GM19372 (cell line): ENCODE measurements around the gene BTBD6.

Source experiments
- ATAC-seq: cut with Tn5 transposase; IDR thresholded peaks from one replicate; pipeline ENCODE4 v1.9.1; 2021; ENCODE audit warnings: mild to moderate bottlenecking, low read depth, moderate library complexity; ENCODE audit not compliant: unreplicated experiment

Gene BTBD6

GRCh38 chr14:105210266-105211025 is 37.9 kb upstream of the BTBD6 start:
- ATAC-seq, result no peak

- no peak for ATAC-seq
These were observed 37.1 kb upstream of the BTBD6 start for GRCh38 chr14:105211086-105211757.

GRCh38 chr14:105211758-105212089 is 36.6 kb upstream of the BTBD6 start:
- ATAC-seq, result no peak

- no peak for ATAC-seq
These were observed 35.6 kb upstream of the BTBD6 start for GRCh38 chr14:105212541-105213300.

- ATAC-seq, result no peak
These were observed 35.0 kb upstream of the BTBD6 start for GRCh38 chr14:105213361-105213760.

GRCh38 chr14:105214324-105214915 is 33.9 kb upstream of the BTBD6 start:
- no peak for ATAC-seq

GRCh38 chr14:105215602-105216001 is 32.7 kb upstream of the BTBD6 start:
- no peak for ATAC-seq

- no peak for ATAC-seq
These were observed 31.7 kb upstream of the BTBD6 start for GRCh38 chr14:105216490-105217247.

- ATAC-seq, result no peak
These were observed 30.6 kb upstream of the BTBD6 start for GRCh38 chr14:105217774-105218173.

- no peak for ATAC-seq
These were observed 29.7 kb upstream of the BTBD6 start for GRCh38 chr14:105218611-105219010.

GRCh38 chr14:105219043-105219612 is 29.2 kb upstream of the BTBD6 start:
- ATAC-seq, result no peak

- ATAC-seq, result no peak
These were observed 28.6 kb upstream of the BTBD6 start for GRCh38 chr14:105219753-105220152.

- no peak for ATAC-seq
These were observed 27.4 kb upstream of the BTBD6 start for GRCh38 chr14:105220699-105221597.

GRCh38 chr14:105221598-105222178 is 26.6 kb upstream of the BTBD6 start:
- no peak for ATAC-seq

- no peak for ATAC-seq
These were observed 25.1 kb upstream of the BTBD6 start for GRCh38 chr14:105223260-105223659.

- ATAC-seq, result no peak
These were observed 24.4 kb upstream of the BTBD6 start for GRCh38 chr14:105223770-105224544.

GRCh38 chr14:105224845-105225570 is 23.3 kb upstream of the BTBD6 start:
- no peak for ATAC-seq
